HG03469 (cell line): ENCODE data around the gene TIMM22.
"Not testable (repeated sequence)": the region's sequence is repeated elsewhere in the genome, so short reads cannot be mapped to it uniquely, and the experiment has no call there.

Experiments used
- ATAC-seq: cut with Tn5 transposase; IDR thresholded peaks from one replicate; pipeline ENCODE4 v1.9.1; 2021; ENCODE audit warnings: mild to moderate bottlenecking, moderate library complexity, moderate number of reproducible peaks; ENCODE audit not compliant: unreplicated experiment

The TIMM22 gene

GRCh38 chr17:971861-972260, 25.1 kb upstream of the TIMM22 start:
- not testable (repeated sequence) for ATAC-seq

GRCh38 chr17:973053-973452, 23.9 kb upstream of the TIMM22 start:
- ATAC-seq, result no peak

- not testable (repeated sequence) for ATAC-seq
Measured at GRCh38 chr17:974778-975177, 22.2 kb upstream of the TIMM22 start.

- ATAC-seq, result no peak
Measured at GRCh38 chr17:975371-975915, 21.5 kb upstream of the TIMM22 start.

- ATAC-seq, result no peak
Measured at GRCh38 chr17:976312-976711, 20.6 kb upstream of the TIMM22 start.

GRCh38 chr17:977166-977565, 19.8 kb upstream of the TIMM22 start:
- ATAC-seq, result no peak

GRCh38 chr17:978103-979093, 18.5 kb upstream of the TIMM22 start:
- no peak for ATAC-seq

- no peak for ATAC-seq
Measured at GRCh38 chr17:979212-979538, 17.8 kb upstream of the TIMM22 start.

- ATAC-seq, result no peak
Measured at GRCh38 chr17:979539-980405, 17.2 kb upstream of the TIMM22 start, which contains the start of gene NXN. Gene NXN, minus strand, starts transcription at chr17:979776.

GRCh38 chr17:980406-981291, 16.3 kb upstream of the TIMM22 start:
- no peak for ATAC-seq

GRCh38 chr17:981292-981658, 15.7 kb upstream of the TIMM22 start:
- no peak for ATAC-seq

- ATAC-seq, result no peak
Measured at GRCh38 chr17:983921-984320, 13.0 kb upstream of the TIMM22 start.

GRCh38 chr17:986322-986929, 10.5 kb upstream of the TIMM22 start:
- no peak for ATAC-seq

GRCh38 chr17:987931-988330, 9.0 kb upstream of the TIMM22 start:
- ATAC-seq, result no peak

GRCh38 chr17:988561-988960, 8.4 kb upstream of the TIMM22 start:
- ATAC-seq, result no peak

- ATAC-seq, result no peak
Measured at GRCh38 chr17:992933-993332, 4.0 kb upstream of the TIMM22 start.

- ATAC-seq, result not testable (repeated sequence)
Measured at GRCh38 chr17:995324-995723, 1.6 kb upstream of the TIMM22 start.

- ATAC-seq, result no peak
Measured at GRCh38 chr17:998111-998510, 1.2 kb downstream of the TIMM22 start.

GRCh38 chr17:1000597-1001461, 3.9 kb downstream of the TIMM22 start:
- no peak for ATAC-seq
